HepG2 (cell line): Measurements from ENCODE around the gene NBEAL2.

Experiments used
- BRF2 ChIP-seq: sonication (generic); formaldehyde crosslinking; IDR thresholded peaks from 2 replicates; pipeline ENCODE4 v1.8.1; 2022; ENCODE audit warnings: mild to moderate bottlenecking, missing genetic modification reagents
- FOXA1 ChIP-seq, 2 experiments: fragments of 450-650 bp in 1 of 2; sonication (generic) in 1 of 2; formaldehyde crosslinking in 1 of 2; IDR thresholded peaks; 2 replicates each; pipeline versions ENCODE4 v1.4.0 to v1.6.1; 2016 to 2020; ENCODE audit warnings: missing genetic modification reagents in 1 of 2
- NFE2 ChIP-seq: sonication (generic); formaldehyde crosslinking; IDR thresholded peaks from 2 replicates; pipeline ENCODE4 v1.4.0; 2020; ENCODE audit warnings: missing genetic modification reagents
- POLR2AphosphoS5 ChIP-seq: IDR thresholded peaks from 2 replicates; pipeline ENCODE4 v1.6.1; 2012; ENCODE audit warnings: low read depth, low read length
- STAG1 ChIP-seq: sonication (generic); formaldehyde crosslinking; IDR thresholded peaks from 2 replicates; pipeline ENCODE4 v1.4.0; 2020; ENCODE audit warnings: missing genetic modification reagents
- TAF1 ChIP-seq: sonication (generic); formaldehyde crosslinking; IDR thresholded peaks from 2 replicates; pipeline ENCODE4 v1.4.0; 2020; ENCODE audit warnings: missing genetic modification reagents
- THAP11 ChIP-seq: IDR thresholded peaks from 2 replicates; pipeline ENCODE4 v1.6.1; 2016; ENCODE audit warnings: missing biosample characterization, missing genetic modification reagents
- ZNF672 ChIP-seq: sonication (generic); formaldehyde crosslinking; IDR thresholded peaks from 2 replicates; pipeline ENCODE4 v1.8.1; 2022; ENCODE audit warnings: missing genetic modification reagents

GRCh38 chr3:47028667-47029066 lies 49.2 kb downstream of the NBEAL2 start:
- TF ChIP-seq THAP11 (CRISPR knock-in tag) (no peak), ZNF672 (CRISPR knock-in tag) (no peak), POLR2AphosphoS5 (no peak), NFE2 (CRISPR knock-in tag) (no peak), BRF2 (CRISPR knock-in tag) (no peak), STAG1 (CRISPR knock-in tag) (no peak), TAF1 (CRISPR knock-in tag) (no peak), FOXA1 (IDR thresholded peaks at IDR 0.05) (no peak), FOXA1 (CRISPR knock-in tag; IDR thresholded peaks at IDR 0.05) (no peak)
